Vagina (tissue), 2 donors: ENCODE data around the gene FOXD2.

Experiments
- POLR2A ChIP-seq, 2 donors: fragments of 450-650 bp; IDR thresholded peaks; one replicate each; pipeline ENCODE4 v1.6.1; 2017; ENCODE audit warnings: antibody characterized with exemption in 2 of 2, mild to moderate bottlenecking in 2 of 2, moderate library complexity in 2 of 2
- TF ChIP-seq, protein P1 (sequence below), 3 experiments: fragments of 450-650 bp in 2 of 3; fragments of 200-600 bp in 1 of 3; sonication (generic) in 1 of 3; IDR thresholded peaks; one replicate each; pipeline ENCODE4 v1.5.1; 2017 to 2019; ENCODE audit warnings: antibody characterized with exemption in 3 of 3, mild to moderate bottlenecking in 2 of 3, moderate library complexity in 2 of 3

DNA sequence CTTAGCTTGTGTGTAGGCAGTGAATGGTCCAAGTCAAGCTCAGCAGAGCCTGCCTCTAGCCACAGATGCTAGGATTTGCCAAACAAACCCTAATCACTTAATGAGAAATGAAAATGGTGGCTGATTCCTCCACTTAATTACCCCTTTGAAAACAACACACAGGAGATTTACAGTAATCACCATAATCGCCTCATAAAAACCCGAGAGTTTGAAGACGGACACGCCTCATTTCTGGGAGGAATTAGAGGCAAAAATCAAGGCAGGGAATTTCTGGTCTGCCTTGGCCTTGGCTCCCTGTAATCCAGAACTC lies 38.0 kb upstream of the FOXD2 start:
- TF ChIP-seq, protein P1, sequence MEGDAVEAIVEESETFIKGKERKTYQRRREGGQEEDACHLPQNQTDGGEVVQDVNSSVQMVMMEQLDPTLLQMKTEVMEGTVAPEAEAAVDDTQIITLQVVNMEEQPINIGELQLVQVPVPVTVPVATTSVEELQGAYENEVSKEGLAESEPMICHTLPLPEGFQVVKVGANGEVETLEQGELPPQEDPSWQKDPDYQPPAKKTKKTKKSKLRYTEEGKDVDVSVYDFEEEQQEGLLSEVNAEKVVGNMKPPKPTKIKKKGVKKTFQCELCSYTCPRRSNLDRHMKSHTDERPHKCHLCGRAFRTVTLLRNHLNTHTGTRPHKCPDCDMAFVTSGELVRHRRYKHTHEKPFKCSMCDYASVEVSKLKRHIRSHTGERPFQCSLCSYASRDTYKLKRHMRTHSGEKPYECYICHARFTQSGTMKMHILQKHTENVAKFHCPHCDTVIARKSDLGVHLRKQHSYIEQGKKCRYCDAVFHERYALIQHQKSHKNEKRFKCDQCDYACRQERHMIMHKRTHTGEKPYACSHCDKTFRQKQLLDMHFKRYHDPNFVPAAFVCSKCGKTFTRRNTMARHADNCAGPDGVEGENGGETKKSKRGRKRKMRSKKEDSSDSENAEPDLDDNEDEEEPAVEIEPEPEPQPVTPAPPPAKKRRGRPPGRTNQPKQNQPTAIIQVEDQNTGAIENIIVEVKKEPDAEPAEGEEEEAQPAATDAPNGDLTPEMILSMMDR (IDR thresholded peaks at IDR 0.05) = no peak
- no peak for TF ChIP-seq POLR2A (IDR thresholded peaks at IDR 0.05)
